ENCODE results near the gene AK9.

Gene AK9

DNA sequence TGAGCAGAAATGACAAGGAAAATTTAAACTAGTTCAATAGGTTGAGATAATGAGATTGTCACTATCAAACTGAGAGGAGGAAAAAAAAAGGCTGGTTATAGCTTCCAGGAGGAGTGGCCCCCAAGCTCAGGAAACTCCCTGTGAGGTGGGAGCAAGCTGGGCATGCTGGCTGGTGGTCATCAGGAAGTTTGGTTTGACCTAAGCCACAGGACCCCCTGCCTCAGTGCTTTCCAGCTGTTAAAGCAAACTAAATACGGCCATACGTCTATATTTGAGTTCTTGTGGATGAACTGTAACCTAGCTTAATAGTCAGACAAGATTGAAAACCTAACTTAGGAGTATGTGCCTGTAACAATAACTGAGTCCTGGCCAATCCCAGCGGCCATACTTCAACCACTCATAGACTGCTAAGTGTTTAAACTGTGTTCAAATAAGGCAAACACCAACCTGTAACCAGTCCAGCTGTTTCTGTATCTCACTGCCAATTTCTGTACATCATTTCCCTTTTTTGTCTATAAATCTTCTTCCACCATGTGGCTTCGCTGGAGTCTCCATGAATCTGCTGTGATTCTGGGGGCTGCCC lies 183.4 kb downstream of the AK9 start:
- Mint-ChIP-seq H3K36me3 (ENCODE audit: low read depth) (peaks cover 7% of the 10 kb centered on the region), H3K27ac (no peak overlapping the region), H3K9me3 (peaks cover 12% of the 10 kb centered on the region), H3K4me3 (no peak overlapping the region), H3K27me3 (ENCODE audit: low read depth) (no peaks in the 10 kb centered on the region), H3K4me1 (ENCODE audit: low read depth) (peaks cover 18% of the 10 kb centered on the region)
- DNase-seq (ENCODE audit: low spot score) = no peak

DNA sequence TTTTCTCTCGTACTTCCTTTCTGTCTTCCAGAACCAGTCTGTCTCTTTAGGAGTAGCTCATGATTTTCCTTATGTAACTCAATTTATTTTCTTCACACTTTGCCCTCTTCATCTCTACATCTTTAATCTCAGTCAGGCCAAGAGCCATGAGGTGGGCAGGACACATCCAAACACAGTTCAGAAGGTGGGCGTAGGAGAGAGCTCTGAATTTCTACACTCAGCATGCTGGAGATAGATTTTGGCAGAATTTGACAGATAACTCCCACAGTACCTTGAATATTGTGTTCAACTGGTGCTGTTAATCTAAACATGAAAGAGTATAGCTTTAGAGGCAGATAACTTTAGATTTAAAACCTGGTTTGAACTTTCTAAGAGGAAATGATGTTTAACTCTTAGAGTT lies 184.2 kb downstream of the AK9 start:
- H3K27me3 Mint-ChIP-seq (ENCODE audit: low read depth) = no peaks in the 10 kb centered on the region
- DNase-seq (ENCODE audit: low spot score) = no peak
- H3K4me1 Mint-ChIP-seq (ENCODE audit: low read depth) = peaks cover 15% of the 10 kb centered on the region
- peaks cover 3% of the 10 kb centered on the region for H3K36me3 Mint-ChIP-seq (ENCODE audit: low read depth)
- peaks cover 6% of the 10 kb centered on the region for H3K9me3 Mint-ChIP-seq
- H3K27ac Mint-ChIP-seq = no peak overlapping the region
- H3K4me3 Mint-ChIP-seq = no peak overlapping the region

DNA sequence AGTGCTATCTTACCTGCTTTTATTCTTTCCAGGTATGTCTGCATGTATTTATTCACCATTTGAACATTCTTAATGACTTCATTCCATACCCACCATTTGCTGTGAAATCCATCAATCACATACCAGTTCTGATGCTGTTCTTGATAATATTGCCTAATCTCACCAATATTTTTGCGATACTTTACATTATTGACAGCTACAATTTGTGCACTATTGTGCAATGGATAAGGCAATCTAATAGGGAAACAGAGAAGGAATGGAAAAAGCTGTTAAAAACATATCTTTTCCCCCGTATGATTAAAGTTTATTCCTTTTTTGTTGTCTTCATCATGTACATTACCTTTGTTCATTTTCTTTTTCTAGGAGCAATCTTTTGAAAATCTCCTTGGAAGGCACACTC lies 184.7 kb downstream of the AK9 start:
- Mint-ChIP-seq H3K27me3 (ENCODE audit: low read depth) (no peaks in the 10 kb centered on the region), H3K4me1 (ENCODE audit: low read depth) (peaks cover 15% of the 10 kb centered on the region), H3K4me3 (no peak overlapping the region), H3K36me3 (ENCODE audit: low read depth) (peaks cover 3% of the 10 kb centered on the region), H3K9me3 (peaks cover 4% of the 10 kb centered on the region), H3K27ac (no peak overlapping the region)
- DNase-seq (ENCODE audit: low spot score) = no peak

DNA sequence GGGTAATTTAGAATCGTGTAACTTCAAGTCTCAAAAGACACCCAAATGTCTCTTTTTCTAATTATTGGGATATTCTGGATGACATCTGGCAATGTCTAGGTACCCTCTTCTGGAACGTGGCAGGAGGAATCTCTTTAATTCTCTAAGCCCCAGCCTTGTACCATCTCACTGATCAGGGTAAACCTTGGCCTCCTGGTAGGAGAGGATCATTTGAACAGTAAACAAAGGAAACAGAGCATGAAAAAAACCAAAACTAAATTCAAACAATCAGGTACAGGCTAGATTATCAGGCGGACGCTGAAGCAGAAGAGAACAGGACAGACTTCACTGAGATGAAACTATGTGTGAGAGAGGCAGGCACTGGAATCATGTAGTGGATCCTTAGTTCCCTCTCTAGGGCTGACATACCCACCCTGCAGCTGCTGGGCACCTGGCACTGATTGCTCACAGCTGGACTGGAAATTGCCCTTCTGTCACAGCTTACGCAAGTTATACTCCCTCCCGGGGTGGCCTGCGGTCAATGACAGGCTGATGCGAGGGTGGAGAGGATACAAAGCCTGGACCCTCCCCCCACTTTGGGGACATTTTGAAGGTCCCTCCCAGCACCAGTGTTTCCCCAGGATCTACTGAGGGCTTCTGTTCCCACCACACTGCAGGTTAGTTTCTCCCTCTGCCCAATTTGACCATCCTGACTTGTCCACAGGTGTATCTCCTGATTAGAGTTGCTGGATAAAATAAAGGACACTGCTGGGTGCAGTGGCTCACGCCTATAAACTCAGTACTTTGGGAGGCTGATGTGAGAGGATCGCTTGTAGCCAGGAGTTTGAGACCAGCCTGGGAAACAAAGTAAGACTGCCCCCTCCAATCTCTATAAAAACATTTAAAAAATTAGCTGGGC lies 187.4 kb downstream of the AK9 start:
- Mint-ChIP-seq H3K4me3 (no peak overlapping the region), H3K9me3 (no peaks in the 10 kb centered on the region), H3K27me3 (ENCODE audit: low read depth) (no peaks in the 10 kb centered on the region), H3K36me3 (ENCODE audit: low read depth) (no peaks in the 10 kb centered on the region), H3K4me1 (ENCODE audit: low read depth) (peaks cover 14% of the 10 kb centered on the region), H3K27ac (no peak overlapping the region)
- no peak for DNase-seq (ENCODE audit: low spot score)

DNA sequence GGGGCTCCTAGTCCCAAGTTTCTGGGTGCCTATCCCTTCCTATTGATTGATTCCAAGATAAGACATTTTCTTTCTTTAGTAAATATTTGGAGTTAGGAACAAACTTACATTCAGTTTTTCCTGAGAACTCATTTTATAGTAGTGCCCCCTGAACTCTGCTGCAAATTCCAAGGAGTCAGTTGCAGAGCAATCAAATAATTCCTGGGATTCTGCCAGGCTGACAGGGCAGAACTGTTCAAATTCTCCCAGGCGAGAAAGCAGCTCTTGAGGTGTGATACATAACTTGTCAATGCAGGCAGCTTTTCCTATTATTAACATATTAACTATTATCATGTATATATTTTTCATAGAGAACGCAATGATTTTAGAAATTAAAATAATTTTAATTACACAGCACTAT lies 192.1 kb downstream of the AK9 start:
- Mint-ChIP-seq H3K4me1 (ENCODE audit: low read depth) (peaks cover 30% of the 10 kb centered on the region), H3K36me3 (ENCODE audit: low read depth) (no peaks in the 10 kb centered on the region), H3K27me3 (ENCODE audit: low read depth) (peaks cover 3% of the 10 kb centered on the region), H3K9me3 (no peaks in the 10 kb centered on the region), H3K4me3 (no peak overlapping the region), H3K27ac (no peak overlapping the region)
- DNase-seq (ENCODE audit: low spot score) = no peak

DNA sequence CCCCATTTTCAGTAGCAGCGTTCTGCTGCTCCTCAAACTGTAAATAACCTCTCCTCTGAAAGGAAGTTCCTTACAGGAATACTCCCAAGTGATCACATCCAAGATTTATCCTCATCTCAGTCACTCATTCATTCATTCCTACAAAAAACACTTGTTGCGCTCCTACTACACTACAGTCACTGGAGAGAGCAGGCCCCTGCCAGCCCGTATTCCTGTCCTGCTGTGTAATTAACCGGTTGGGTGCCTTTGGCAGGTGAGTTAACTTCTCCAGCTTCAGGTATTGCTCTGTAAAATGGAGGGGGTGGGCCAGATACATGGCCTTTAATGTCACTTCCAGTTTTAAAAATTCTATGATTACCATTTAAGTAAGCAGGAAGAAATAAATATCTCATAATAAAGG lies 192.9 kb downstream of the AK9 start:
- no peaks in the 10 kb centered on the region for H3K36me3 Mint-ChIP-seq (ENCODE audit: low read depth)
- peaks cover 3% of the 10 kb centered on the region for H3K27me3 Mint-ChIP-seq (ENCODE audit: low read depth)
- peaks cover 38% of the 10 kb centered on the region for H3K4me1 Mint-ChIP-seq (ENCODE audit: low read depth)
- DNase-seq (ENCODE audit: low spot score) = no peak
- H3K4me3 Mint-ChIP-seq = no peak overlapping the region
- H3K9me3 Mint-ChIP-seq = no peaks in the 10 kb centered on the region
- no peak overlapping the region for H3K27ac Mint-ChIP-seq

DNA sequence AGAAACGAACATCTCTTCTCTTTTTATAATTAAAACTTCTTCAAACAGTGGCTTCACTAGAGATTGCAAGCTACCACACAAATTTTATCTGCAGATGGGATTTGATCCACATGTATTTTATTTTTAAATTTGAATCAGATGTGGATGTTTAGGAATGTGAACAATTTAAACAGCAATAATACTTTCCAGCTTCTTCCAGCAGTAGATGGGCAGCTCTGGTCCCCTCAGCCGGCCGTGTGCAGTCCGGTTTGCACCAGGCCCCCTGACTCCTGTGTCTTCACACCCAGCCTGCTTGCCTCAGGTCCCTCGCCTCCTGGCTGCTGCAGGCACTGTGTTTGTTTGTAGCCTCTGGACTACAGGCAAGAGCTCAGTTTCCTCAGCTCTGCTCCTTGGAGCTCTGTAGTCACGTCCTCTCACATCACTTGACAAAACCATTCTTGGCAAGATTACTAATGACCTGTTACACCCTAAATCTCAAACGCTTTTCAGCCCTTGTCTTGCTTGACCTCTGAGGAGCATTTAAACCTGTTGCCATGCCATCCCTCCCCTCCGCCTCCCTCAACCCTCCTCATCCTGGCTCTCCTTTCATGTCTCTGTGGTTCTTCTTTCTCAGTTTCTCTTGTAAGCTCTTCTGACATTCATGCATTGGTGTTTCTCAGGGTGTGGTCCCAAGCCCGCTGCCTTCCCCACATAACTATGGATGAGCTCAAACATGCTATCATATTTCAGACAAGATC lies 194.8 kb downstream of the AK9 start:
- DNase-seq (ENCODE audit: low spot score) = no peak
- Mint-ChIP-seq H3K9me3 (no peaks in the 10 kb centered on the region), H3K27ac (peak overlapping the region; percentile 77), H3K36me3 (ENCODE audit: low read depth) (no peaks in the 10 kb centered on the region), H3K27me3 (ENCODE audit: low read depth) (peaks cover 3% of the 10 kb centered on the region), H3K4me3 (peak overlapping the region; percentile 54), H3K4me1 (ENCODE audit: low read depth) (peaks cover 50% of the 10 kb centered on the region)

DNA sequence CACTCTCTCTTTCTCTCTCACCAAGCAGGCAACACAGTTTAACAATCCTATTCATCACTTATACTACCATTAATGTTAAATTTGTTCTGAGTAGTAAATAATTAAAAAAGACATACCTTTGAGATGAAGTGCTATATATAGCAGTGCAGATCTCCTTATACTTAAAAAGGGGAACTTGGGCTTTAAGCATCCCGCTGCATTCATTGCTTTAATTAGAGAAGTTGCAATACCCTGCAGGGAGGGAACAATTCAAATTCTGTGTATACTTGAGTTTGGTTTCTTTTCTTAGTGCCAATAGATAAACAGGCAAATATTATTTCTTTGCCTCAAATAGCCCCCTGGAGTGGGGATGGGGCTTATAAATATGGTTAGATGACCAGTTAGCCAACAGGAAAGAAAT lies 197.1 kb downstream of the AK9 start:
- Mint-ChIP-seq H3K27ac (peak overlapping the region; percentile 69), H3K9me3 (no peaks in the 10 kb centered on the region), H3K27me3 (ENCODE audit: low read depth) (peaks cover 3% of the 10 kb centered on the region), H3K4me1 (ENCODE audit: low read depth) (peaks cover 63% of the 10 kb centered on the region), H3K36me3 (ENCODE audit: low read depth) (no peaks in the 10 kb centered on the region), H3K4me3 (no peak overlapping the region)
- no peak for DNase-seq (ENCODE audit: low spot score)

DNA sequence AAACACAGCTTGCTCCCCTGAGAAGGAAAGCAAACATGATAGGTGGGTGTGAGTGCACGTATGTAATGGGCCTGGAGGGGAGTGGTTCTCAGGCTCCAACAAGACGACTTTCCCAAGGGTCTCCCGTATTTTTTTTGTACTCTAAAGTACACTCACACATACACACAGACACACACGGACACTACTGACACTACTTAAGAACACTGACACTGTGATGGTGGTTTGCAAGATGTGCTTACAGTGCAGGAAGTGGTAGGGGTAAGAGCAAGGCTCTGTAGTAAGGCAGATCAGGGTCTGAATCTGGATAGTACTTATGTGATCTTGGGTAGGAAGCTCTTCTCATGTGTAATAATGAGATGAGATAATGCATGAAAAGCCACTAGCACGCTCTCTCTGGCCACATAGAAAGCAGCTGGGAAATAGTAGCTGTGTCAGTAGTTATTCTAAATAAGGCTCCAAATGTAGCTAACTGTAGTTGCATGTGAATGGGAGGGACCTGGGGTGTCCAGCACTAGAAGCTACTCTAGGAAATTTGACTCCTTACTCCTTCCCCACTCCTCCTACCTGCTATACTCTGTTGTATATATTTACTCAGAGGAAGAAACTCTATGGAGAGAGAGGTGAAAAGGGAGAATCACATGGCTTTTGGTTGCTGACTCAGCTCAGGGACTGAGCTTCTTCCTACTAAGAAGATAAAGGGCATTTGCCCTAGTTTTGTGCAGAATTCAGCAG lies 199.6 kb downstream of the AK9 start:
- peak overlapping the region; percentile 75 for H3K4me3 Mint-ChIP-seq
- H3K27ac Mint-ChIP-seq = peak overlapping the region; percentile 98
- no peaks in the 10 kb centered on the region for H3K9me3 Mint-ChIP-seq
- peaks cover 55% of the 10 kb centered on the region for H3K4me1 Mint-ChIP-seq (ENCODE audit: low read depth)
- DNase-seq (ENCODE audit: low spot score) = peak; percentile 60
- H3K36me3 Mint-ChIP-seq (ENCODE audit: low read depth) = peaks cover 1% of the 10 kb centered on the region
- H3K27me3 Mint-ChIP-seq (ENCODE audit: low read depth) = peaks cover 3% of the 10 kb centered on the region

DNA sequence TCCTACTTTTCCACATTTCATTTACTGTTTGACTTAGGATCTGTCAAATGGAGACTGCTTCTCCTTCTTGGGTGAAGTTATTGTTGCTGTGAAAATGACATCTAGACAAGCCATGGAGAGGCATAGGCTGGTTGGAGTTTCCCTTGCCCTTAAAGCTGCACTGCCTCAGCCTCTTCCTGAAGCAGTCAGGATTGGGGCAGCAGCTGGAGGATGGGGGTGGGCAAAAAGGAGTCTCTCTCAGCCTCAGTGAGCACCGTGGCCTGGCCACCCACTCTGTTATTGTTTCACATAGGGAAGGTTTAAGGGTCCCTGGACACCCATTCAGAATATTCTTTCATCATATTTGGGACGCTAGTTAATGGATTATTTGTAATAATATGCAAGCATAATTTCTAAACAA lies 200.3 kb downstream of the AK9 start:
- H3K27me3 Mint-ChIP-seq (ENCODE audit: low read depth) = peaks cover 2% of the 10 kb centered on the region
- DNase-seq (ENCODE audit: low spot score) = no peak
- peak overlapping the region; percentile 75 for H3K4me3 Mint-ChIP-seq
- H3K27ac Mint-ChIP-seq = peak overlapping the region; percentile 98
- peaks cover 49% of the 10 kb centered on the region for H3K4me1 Mint-ChIP-seq (ENCODE audit: low read depth)
- H3K36me3 Mint-ChIP-seq (ENCODE audit: low read depth) = peaks cover 1% of the 10 kb centered on the region
- H3K9me3 Mint-ChIP-seq = no peaks in the 10 kb centered on the region

DNA sequence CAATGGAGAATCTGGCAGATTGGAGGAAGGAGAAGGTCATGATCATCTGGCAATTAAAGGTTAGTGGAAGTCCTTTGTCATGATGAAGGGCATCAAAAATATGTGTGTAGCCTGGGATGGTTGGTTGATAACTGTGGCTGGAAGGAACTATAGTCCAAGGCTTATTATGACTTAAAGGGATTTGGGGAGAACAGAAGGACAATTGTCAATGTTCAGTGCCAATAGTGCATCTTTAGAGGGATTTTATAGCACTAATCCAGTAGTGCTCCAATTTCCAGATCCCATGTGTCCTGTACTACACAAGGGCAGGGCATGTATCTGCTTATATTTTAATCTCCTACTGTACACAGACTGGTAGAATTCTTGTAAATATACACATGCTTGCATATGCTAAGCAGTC lies 203.0 kb downstream of the AK9 start:
- Mint-ChIP-seq H3K27me3 (ENCODE audit: low read depth) (no peaks in the 10 kb centered on the region), H3K27ac (no peak overlapping the region), H3K4me1 (ENCODE audit: low read depth) (peaks cover 45% of the 10 kb centered on the region), H3K36me3 (ENCODE audit: low read depth) (peaks cover 1% of the 10 kb centered on the region), H3K4me3 (no peak overlapping the region), H3K9me3 (no peaks in the 10 kb centered on the region)
- DNase-seq (ENCODE audit: low spot score) = no peak

DNA sequence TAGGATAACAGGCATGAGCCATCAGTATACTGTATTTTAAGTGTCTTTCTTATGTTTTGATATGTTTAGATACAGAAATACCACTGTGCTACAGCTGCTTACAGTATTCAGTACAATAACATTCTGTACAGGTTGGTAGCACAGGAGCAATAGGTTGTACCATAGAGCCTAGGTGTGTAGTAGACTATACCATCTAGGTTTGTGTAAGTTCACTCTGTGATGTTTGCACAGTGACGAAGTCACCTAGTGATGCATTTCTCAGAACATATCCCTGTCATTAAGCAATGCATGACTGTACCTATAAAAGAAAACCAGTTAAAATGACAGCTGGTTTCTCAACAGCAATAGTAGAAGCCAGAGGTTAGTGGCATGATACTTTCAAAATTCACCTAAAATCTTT lies 204.9 kb downstream of the AK9 start:
- Mint-ChIP-seq H3K4me1 (ENCODE audit: low read depth) (peaks cover 43% of the 10 kb centered on the region), H3K27ac (peak overlapping the region; percentile 38), H3K27me3 (ENCODE audit: low read depth) (no peaks in the 10 kb centered on the region), H3K4me3 (no peak overlapping the region), H3K36me3 (ENCODE audit: low read depth) (peaks cover 14% of the 10 kb centered on the region), H3K9me3 (no peaks in the 10 kb centered on the region)
- no peak for DNase-seq (ENCODE audit: low spot score)

DNA sequence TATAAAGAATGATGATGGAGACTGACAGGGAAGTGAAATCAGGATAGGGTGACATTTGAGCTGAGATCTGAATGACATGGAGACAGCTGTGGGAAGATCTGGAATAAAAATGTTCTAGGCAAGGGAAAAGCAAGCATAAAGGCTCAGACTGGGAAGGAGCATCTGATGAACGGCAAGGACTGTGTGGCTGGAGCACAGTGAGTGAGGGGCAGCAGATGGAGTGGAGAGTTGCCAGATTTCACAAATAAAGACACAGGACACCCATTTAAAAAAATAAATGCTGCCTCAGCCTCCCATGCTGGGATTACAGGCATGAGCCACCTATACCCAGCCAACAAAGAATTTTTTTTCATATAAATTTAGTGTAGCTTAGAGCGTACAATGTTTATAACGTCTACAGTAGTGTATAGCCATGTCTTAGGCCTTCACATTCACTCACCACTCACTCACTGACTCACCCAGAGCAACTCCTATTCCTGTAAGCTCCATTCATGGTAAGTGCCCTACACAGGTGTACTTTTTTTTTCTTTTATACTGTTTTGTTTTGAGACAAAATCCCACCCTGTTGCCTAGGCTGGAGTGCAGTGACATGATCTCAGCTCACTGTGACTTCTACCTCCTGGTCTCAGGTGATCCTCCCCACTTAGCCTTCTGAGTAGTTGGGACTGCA lies 205.6 kb downstream of the AK9 start:
- H3K4me3 Mint-ChIP-seq = no peak overlapping the region
- peaks cover 21% of the 10 kb centered on the region for H3K36me3 Mint-ChIP-seq (ENCODE audit: low read depth)
- DNase-seq (ENCODE audit: low spot score) = no peak
- H3K9me3 Mint-ChIP-seq = no peaks in the 10 kb centered on the region
- no peaks in the 10 kb centered on the region for H3K27me3 Mint-ChIP-seq (ENCODE audit: low read depth)
- H3K4me1 Mint-ChIP-seq (ENCODE audit: low read depth) = peaks cover 43% of the 10 kb centered on the region
- no peak overlapping the region for H3K27ac Mint-ChIP-seq

Data from T-helper 2 cell treated with Interferon-gamma antibody and Interleukin-4, amounts not matched to agents 5 μg/mL and 100 μg/mL, for 36 hours (primary cell).